GM21423 (cell line): Measurements from ENCODE around the gene TNPO2.
"Not testable (repeated sequence)": the region's sequence is repeated elsewhere in the genome, so short reads cannot be mapped to it uniquely, and the experiment has no call there.

ENCODE experiments used
- ATAC-seq: cut with Tn5 transposase; IDR thresholded peaks from one replicate; pipeline ENCODE4 v1.9.1; 2021; ENCODE audit warnings: mild to moderate bottlenecking, moderate library complexity; ENCODE audit not compliant: unreplicated experiment

TNPO2 gene

DNA sequence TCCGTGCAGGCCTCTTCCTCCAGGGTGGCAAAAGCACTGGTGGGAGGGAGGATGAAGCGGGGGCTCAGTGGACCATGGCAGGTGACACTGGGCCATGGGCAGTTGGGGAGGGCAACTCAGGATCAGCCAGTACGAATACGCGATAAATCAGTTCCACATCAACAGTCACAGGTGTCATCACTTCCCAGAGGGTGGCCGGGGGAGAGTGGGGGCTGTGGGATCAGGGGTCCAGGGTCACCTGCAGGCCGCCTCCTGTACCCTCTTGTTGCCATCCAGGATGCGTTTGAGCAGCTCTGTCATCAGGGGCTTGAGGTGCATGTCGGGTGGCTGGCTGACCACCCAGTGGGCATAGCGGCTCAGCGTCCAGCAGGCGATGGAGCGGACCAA, 17.4 kb downstream of the TNPO2 start:
- no peak for ATAC-seq

DNA sequence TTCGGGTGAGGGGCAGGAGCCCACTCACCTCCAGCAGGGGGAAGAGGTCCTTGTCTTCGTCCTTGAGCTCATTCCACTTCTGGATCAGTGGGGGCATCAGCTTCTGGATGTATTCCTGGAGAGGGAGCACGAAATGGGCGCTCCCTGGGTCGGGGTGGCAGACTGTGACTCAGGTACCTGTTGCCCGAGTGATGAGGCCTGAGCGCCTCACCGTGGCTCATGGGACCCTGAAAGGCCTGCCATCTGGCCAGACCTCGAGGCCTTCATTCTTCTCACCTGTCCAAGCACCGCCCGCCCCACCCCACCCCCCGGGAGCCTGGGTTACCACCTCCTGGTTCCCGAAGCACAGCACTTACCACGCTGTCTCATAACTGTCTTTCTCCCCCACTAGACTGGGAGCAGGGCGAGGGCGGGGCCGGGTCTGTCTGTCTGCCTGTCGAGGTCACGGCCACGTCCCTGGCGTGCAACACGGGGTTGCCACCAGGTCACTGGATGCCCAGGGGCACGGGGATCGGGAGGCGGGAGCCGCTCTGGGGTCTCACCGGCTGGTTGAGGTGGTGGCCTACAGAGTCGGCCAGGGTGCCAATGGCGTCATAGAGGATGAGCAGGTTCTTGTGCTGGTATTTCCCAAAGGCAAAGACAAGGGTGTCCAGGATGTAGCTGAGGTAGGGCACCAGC, 17.9 kb downstream of the TNPO2 start:
- ATAC-seq = no peak

- no peak for ATAC-seq
Observed at GRCh38 chr19:12705169-12705568, 18.6 kb downstream of the TNPO2 start.

DNA sequence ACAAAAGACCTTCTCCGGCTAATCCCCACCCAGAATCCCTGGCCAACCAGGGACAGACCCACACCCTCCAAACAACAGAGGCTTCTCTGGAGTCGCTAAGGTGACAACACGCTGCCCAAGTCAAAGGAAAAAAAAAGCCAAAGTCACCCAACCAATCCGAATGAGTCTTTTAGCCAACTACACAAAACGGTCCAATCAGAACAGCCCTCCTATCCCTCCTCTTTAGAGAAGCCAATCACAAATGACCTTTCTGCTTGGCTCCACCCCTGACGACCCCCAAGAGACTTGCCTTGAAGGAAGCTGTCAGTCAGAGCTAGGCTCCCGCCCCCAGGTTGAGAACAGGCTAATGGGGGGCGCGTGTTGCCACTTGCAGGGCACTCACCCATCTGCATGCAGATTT, 20.7 kb downstream of the TNPO2 start:
- no peak for ATAC-seq

- ATAC-seq = no peak
Observed at GRCh38 chr19:12701596-12702282, 22.0 kb downstream of the TNPO2 start.

DNA sequence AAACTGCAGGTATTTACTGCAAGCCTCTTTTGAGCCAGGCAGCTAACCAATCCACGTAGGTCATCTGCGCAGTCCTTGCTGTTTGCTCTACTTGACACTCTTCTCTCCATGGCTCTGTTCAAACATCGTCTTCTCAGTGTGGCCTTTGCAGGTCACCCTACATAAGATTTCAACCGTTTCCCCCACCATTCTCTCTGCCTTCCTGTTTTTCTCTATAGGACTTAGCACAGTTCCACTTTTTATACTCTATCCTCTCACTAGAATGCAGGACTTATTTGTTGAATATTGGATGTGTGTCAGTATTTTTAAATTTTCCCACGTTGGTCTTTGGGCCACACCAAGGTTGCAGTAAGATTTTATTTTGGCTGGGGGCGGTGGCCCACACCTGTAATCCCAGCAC, 25.6 kb downstream of the TNPO2 start:
- no peak for ATAC-seq

DNA sequence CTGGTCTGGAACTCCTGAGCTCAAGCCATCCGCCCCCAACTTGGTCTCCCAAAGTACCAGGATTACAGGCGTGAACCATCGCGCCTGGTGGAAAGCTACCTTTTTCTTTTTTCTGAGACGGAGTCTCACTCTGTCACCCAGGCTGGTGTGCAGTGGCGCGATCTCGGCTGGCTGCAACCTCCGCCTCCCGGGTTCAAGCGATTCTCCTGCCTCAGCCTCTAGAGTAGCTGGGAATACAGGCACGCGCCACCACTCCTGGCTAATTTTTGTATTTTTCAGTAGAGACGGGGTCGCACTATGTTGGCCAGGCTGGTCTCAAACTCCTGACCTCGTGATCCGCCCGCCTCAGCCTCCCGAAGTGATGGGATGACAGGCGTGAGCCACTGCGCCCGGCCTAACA, 26.3 kb downstream of the TNPO2 start:
- ATAC-seq = not testable (repeated sequence)

- ATAC-seq = peak; percentile 81
Observed at GRCh38 chr19:12696366-12697335, 27.1 kb downstream of the TNPO2 start, which contains the start of gene FBXW9. Gene FBXW9 (minus strand): TSS chr19:12696631. CDS start chr19:12696581, 50 bp downstream.

DNA sequence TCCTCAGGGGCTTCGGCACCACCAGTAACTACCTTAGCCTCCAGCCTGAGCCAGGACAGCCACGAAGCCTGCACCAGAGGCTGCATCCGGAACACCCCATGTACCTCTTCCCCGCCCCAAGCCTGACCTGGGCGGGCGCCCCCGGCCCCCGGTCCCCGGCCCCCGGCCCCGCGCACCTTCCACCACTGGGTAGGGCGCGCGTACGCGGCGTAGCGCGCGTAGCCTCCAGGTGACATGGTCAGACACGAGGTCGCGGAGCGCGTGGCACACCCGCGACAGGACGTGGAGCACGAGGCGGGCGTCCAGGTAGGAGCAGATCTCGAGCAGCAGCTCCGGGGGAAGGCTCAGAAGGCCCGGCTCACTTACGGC, 27.8 kb downstream of the TNPO2 start:
- ATAC-seq = peak; percentile 15

DNA sequence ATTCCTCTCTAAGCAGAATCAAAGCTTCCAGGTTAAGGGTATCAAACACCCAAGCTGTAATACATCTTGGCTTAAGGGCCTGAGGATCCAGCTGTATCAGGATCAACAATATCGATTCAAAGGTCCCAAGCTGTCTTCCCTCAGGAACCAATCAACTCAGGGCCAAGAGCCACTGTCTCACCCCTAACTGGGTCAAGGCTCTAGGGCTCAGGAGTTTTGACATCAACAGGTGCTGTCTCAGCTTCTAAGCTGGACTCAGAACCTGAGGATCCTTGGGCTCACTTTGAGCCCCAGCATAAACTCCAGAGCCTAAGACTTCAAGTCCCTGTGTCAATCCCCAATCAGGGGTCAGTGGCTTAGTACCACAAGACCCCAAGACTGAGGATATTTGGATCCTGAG, 28.2 kb downstream of the TNPO2 start:
- ATAC-seq = no peak

DNA sequence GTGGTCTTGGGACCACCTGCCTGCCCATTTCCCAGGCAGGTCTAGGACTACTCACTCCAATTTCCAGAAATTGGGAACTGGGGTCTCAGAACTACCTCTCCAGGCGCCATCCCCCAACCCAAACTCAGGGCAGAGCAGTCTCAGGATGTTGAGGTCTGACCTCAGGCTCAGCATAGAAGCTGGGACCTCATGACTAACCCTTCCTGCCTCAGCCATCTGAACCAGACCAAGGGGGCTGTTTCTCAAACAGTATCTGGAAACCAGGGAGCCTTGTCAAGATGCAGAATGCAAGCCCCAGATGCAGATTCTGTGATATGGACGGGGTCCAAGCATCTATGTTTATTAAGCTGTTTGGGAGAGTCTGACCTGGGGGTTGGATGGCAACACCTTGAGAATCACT, 28.6 kb downstream of the TNPO2 start:
- no peak for ATAC-seq

DNA sequence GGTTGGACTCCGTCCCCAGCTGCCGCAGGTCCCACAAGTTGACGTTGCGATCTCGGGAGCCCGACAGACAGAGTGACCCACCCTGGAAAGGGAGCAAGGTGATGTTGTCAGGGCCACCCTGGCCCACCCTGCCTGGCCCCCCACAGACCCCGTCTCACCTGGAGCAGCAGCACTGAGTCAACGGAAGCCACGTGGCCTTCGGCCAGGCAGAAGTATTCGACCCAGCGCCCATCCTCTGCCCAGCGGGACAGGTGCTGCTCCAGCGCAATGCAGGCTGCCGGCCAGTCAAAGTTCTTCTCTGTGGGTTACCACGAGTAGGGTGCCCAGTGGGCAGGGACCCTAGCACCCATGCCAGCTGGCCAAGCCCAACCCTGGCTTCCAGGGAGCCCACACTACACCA, 29.1 kb downstream of the TNPO2 start:
- ATAC-seq = no peak

DNA sequence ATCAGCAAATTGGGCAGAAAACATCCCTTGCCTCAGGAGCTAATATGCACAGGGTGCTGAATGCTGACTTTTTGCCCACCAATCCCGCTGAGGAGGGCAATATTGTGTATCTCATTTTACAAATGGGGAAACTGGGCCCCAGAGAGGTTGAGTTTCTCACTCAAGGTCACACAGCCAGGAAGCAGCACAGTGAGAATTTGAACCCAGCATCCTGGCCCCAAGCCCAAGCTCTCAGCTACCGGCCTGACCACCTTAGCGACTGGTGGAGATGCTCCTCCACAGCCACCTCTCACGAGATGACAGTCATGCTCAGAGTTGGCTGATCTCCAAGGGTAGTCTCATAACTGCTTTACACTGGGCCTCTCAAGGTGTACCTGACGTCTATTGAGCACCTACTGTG, 30.8 kb downstream of the TNPO2 start:
- no peak for ATAC-seq

DNA sequence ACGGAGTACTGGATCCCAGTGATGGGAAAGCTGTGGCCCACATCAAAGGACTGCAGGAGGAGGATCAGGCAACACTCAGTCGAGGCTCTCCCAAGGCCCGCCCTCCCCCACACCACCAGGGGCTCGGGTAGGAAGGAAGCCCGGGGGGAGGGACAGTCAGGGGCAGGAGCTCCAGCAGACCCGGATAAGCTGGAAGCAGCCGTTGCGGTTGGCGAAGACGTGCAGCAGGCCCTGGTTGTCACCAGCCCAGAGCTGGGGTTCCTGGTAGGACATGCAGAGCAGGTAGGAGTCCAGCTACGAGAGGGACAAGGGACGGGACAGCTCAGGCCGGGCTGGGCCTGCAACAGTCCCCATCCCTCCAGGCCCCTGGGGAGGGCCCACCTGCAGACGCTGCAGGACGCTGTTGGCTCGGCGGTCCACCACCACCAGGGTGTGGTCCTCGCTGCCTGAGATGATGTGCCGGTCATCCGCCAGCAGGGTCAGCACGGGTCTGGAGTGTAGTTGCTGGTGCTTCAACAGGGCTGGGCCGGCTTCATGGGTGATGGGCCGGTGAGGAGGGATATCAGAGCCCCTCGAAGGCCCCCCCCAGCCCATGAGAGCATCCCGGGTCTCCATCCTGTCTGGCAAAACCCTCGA, 34.0 kb downstream of the TNPO2 start:
- ATAC-seq = no peak

DNA sequence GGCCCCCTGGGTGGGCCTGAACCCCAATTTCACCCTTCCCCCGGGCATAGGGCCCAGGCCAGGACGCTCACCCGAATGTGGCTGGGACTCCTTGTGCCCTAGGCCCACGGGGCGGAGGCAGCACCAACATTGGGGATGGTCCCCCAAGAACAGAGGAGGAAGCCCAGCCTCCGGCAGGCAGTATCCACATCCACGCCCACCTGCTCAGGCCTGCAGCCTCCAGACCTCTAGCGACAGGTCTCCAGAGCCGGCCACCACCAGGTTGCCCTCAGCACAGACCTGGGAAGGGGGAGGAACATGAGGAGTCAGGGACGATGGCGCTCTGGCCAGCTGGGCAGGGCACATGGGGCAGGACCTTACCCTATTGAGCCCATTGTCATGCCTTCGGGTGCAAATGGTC, 34.7 kb downstream of the TNPO2 start:
- ATAC-seq = no peak

DNA sequence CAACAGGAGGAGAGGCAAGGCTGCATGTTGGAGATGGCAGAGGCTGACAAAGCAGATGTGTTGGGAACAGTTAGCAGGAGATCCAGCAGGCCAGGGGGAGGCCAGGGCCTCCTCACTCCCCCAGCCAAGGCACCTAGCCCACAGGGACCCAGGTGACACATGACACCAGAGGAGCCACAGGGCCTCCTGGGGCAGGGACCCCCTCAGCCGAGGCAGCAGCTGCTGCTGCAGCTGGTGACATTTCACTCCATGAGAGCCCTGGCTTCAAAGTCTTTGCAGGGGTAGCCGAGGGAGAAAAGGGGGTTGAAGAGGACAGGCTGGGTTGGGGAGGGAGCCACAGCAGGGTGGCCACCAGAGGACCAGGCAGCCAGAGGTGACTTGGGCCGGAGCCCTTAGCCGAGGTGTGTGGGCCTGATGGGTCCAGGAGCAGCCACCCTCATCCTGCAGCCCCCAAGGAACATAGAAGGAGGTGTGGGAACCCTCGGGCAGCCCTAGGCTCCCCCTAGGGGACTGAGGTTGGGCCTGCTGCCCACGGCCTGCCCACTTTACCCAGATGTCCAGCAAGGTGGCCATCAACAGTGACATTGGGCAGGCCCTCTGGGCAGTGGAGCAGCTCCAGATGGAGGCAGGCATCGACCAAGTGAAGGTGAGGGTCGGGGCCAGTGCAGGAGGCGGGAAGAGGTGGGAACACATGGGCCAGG, 36.1 kb downstream of the TNPO2 start, which contains the start of gene GNG14:
GNG14 (plus strand) TSS at position 503 of the 701 bp plus-strand sequence; CDS start at position 554, 51 bp downstream.
- ATAC-seq = no peak

GRCh38 chr19:12685831-12686230, 37.9 kb downstream of the TNPO2 start:
- ATAC-seq = no peak

DNA sequence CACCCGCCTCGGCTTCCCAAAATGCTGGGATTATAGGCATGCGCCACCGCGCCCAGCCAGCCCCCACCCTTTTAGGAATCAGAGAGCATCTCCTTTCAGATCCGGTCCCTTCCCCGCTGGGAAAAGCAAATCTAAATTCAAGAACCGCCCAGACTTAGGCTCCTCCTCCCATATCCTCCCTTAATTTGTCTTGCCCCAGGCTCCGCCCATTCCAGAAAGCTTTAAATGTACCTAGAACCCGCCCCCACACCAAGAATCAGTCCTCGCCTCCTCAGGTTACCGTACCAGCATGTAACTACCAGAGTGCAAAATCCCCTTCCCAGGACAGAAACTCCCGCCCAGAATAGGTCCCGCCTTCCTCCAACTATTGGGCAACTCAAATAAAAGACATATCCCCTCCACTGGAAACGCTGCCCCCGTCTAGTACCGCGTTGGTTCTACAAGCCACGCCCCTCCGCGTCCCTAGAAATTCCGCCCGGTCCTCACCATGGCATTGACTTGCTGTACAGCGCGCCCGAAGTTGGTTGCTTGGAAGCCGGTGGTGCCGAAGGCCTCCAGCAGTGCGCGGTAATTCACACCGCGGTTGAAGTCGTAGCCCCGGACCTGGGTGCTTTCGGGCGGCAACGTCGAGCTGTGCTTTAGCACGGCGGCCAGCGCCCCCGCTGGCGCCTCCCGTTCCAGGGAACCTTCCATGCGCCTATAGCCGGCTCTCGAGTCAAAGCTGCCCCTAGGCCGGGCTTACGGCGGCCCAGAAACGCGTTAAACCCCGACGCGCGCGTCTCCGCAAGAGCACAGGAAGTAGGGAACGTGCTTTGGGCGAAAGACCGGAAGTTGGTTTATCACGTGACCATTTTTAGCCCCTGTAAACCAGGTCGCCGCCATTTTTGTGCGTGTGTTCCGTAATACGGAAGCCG, 42.4 kb downstream of the TNPO2 start, which contains the start of gene DHPS:
DHPS (minus strand) TSS at position 807 of the 914 bp plus-strand sequence; CDS start at position 693, 114 bp downstream.
- ATAC-seq = peak; percentile 61

- no peak for ATAC-seq
Observed at GRCh38 chr19:12680034-12680433, 43.7 kb downstream of the TNPO2 start.
